ENCODE data around the gene SBNO2. TPM values are rescaled to one million over a fixed set of nuclear protein-coding genes. Genes with fewer than 3 reads are reported as not detected.

Gene SBNO2
- total RNA-seq, 1 donor from 2014 or later: 3.3 TPM

GRCh38 chr19:1219786-1220476 lies 45.9 kb upstream of the SBNO2 start:
- Histone ChIP-seq H3K36me3 (no peaks in the 10 kb centered on the region), H4K20me1 (ENCODE audit: low read depth) (peaks cover 80% of the 10 kb centered on the region), H3K27ac (no peak overlapping the region), H3K4me3 (no peak overlapping the region), H3K79me2 (ENCODE audit: low read depth) (peaks cover 45% of the 10 kb centered on the region), H3K27me3 (no peaks in the 10 kb centered on the region), H3K4me1 (no peaks in the 10 kb centered on the region), H2AFZ (replicated peaks) (no peak overlapping the region), H3K9ac (no peak overlapping the region), H3K9me3 (ENCODE audit: low read depth) (no peaks in the 10 kb centered on the region), H3F3A (ENCODE audit: low read depth) (peaks cover 4% of the 10 kb centered on the region), H3K4me2 (no peak overlapping the region)
- Mint-ChIP-seq H3K4me3 (no peak overlapping the region), H3K27ac (no peak overlapping the region), H3K27me3 (ENCODE audit: insufficient read depth, low read depth) (no peaks in the 10 kb centered on the region), H3K9me3 (no peaks in the 10 kb centered on the region), H3K4me1 (peaks cover 13% of the 10 kb centered on the region), H3K36me3 (no peaks in the 10 kb centered on the region)
- no peak for TF ChIP-seq CTCF (IDR thresholded peaks at IDR 0.05)
- no peak for TF ChIP-seq EZH2 (IDR thresholded peaks at IDR 0.05)
- TF ChIP-seq EZH2phosphoT487 (IDR thresholded peaks at IDR 0.05): no peak
- no peak for DNase-seq (ENCODE audit: low spot score)

GRCh38 chr19:1218751-1219567 lies 44.9 kb upstream of the SBNO2 start:
- Histone ChIP-seq H3K27me3 (no peaks in the 10 kb centered on the region), H3F3A (ENCODE audit: low read depth) (peaks cover 4% of the 10 kb centered on the region), H3K27ac (no peak overlapping the region), H3K4me1 (peaks cover 5% of the 10 kb centered on the region), H3K79me2 (ENCODE audit: low read depth) (peaks cover 55% of the 10 kb centered on the region), H3K4me3 (no peak overlapping the region), H4K20me1 (ENCODE audit: low read depth) (peaks cover 89% of the 10 kb centered on the region), H2AFZ (replicated peaks) (no peak overlapping the region), H3K36me3 (no peaks in the 10 kb centered on the region), H3K4me2 (no peak overlapping the region), H3K9me3 (ENCODE audit: low read depth) (no peaks in the 10 kb centered on the region), H3K9ac (no peak overlapping the region)
- no peak overlapping the region for H3K27ac Mint-ChIP-seq
- peaks cover 18% of the 10 kb centered on the region for H3K4me1 Mint-ChIP-seq
- no peaks in the 10 kb centered on the region for H3K27me3 Mint-ChIP-seq (ENCODE audit: insufficient read depth, low read depth)
- no peak for TF ChIP-seq CTCF (IDR thresholded peaks at IDR 0.05)
- TF ChIP-seq EZH2 (IDR thresholded peaks at IDR 0.05): no peak
- TF ChIP-seq EZH2phosphoT487 (IDR thresholded peaks at IDR 0.05): no peak
- no peaks in the 10 kb centered on the region for H3K36me3 Mint-ChIP-seq
- H3K4me3 Mint-ChIP-seq: no peak overlapping the region
- no peaks in the 10 kb centered on the region for H3K9me3 Mint-ChIP-seq
- no peak for DNase-seq (ENCODE audit: low spot score)

GRCh38 chr19:1217366-1217765 lies 43.3 kb upstream of the SBNO2 start:
- DNase-seq (ENCODE audit: low spot score): no peak
- Histone ChIP-seq H3K9me3 (ENCODE audit: low read depth) (no peaks in the 10 kb centered on the region), H3K9ac (no peak overlapping the region), H3K27me3 (no peaks in the 10 kb centered on the region), H3K4me3 (no peak overlapping the region), H3K4me2 (no peak overlapping the region), H3K27ac (no peak overlapping the region), H3K4me1 (peaks cover 5% of the 10 kb centered on the region), H4K20me1 (ENCODE audit: low read depth) (peaks cover 89% of the 10 kb centered on the region), H3K79me2 (ENCODE audit: low read depth) (peaks cover 70% of the 10 kb centered on the region), H3F3A (ENCODE audit: low read depth) (peaks cover 4% of the 10 kb centered on the region), H3K36me3 (no peaks in the 10 kb centered on the region), H2AFZ (replicated peaks) (no peak overlapping the region)
- no peaks in the 10 kb centered on the region for H3K9me3 Mint-ChIP-seq
- no peak overlapping the region for H3K4me3 Mint-ChIP-seq
- TF ChIP-seq EZH2phosphoT487 (IDR thresholded peaks at IDR 0.05) (no peak), EZH2 (IDR thresholded peaks at IDR 0.05) (no peak), CTCF (IDR thresholded peaks at IDR 0.05) (no peak)
- H3K27me3 Mint-ChIP-seq (ENCODE audit: insufficient read depth, low read depth): no peaks in the 10 kb centered on the region
- peaks cover 4% of the 10 kb centered on the region for H3K36me3 Mint-ChIP-seq
- H3K27ac Mint-ChIP-seq: no peak overlapping the region
- H3K4me1 Mint-ChIP-seq: peaks cover 27% of the 10 kb centered on the region

Measured in neural progenitor cell (in vitro differentiated cells).